HG02981 (cell line): ENCODE data around the gene KLF9.

ENCODE experiments used
- ATAC-seq: cut with Tn5 transposase; IDR thresholded peaks from one replicate; pipeline ENCODE4 v1.9.1; 2021; ENCODE audit warnings: mild to moderate bottlenecking, moderate library complexity; ENCODE audit not compliant: unreplicated experiment

The KLF9 gene

DNA sequence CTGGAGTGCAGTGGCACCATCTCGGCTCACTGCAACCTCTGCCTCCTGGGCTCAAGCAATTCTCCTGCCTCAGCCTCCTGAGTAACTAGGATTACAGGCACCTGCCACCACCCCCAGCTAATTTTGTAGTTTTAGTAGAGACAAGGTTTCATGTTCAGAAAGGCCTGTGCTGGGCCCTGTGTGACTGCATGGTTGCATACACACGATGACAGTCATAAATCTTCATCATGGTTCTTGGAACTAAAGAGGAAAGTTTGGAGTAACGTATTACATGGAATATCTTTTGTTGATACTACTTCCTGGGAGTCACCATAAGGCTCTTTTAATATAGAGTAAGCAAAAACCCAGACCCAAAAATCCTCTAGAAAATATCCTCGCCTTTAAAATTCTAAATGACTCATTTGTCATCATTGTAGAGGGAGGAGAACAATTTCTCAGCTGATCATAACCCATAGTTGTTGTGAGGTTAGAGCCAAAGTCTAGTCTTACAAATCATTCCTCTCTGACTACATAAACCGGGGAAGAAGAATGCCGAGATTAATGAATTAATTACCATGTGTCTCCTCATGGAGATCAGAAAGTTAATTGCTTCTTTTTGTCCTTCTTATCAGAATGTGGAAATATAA, 47.0 kb downstream of the KLF9 start:
- ATAC-seq = no peak

GRCh38 chr9:70363760-70364159, 50.7 kb downstream of the KLF9 start:
- ATAC-seq = no peak

- ATAC-seq = no peak
Measured at GRCh38 chr9:70362952-70363351, 51.5 kb downstream of the KLF9 start.

DNA sequence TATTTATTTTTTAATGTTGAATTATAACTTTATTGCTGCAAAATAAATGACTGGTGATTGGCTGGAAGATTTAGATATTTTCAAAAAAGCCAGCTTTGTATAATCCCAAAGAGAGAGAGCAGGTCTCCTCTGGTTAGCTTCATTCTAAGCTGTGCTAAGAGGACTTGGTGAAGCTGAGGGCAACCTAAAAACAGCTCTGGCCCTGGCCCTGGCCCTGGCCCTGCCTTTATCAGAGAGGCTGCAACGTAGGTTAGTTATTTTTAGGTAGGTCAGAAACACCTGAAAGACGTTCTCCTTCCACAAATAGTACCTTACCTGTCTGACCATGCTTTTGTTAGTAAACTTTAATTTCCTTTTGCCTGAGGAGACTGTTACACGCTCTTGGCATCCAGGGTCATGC, 58.7 kb downstream of the KLF9 start:
- no peak for ATAC-seq

- no peak for ATAC-seq
Measured at GRCh38 chr9:70352802-70353201, 61.7 kb downstream of the KLF9 start.

- no peak for ATAC-seq
Measured at GRCh38 chr9:70352356-70352755, 62.1 kb downstream of the KLF9 start.

DNA sequence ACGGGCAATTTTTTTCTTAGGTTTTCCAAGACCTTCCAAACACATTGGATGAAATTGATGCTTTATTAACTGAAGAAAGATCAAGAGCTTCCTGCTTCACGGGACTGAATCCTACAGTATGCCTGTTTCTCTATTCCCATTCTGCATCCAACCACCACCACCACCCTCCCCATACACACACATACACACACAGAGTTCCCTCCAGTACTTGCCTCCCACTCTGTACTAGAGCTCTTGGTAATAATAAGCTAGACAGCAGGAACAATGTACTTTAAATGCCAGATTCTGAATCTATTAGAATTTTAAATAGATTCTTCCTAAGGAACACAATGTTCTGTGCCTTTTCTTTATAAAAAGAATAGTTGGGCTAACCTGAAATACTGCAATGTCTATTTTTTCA, 67.4 kb downstream of the KLF9 start:
- no peak for ATAC-seq

GRCh38 chr9:70340572-70340971, 73.9 kb downstream of the KLF9 start:
- no peak for ATAC-seq
